Peyer's patch (tissue), 4 donors: ENCODE results near the gene UCP3.

ENCODE experiments used
- POLR2A ChIP-seq, 2 donors: fragments of 450-650 bp; IDR thresholded peaks; one replicate each; pipeline ENCODE4 v1.5.1; 2017; ENCODE audit warnings: antibody characterized with exemption in 2 of 2, mild to moderate bottlenecking in 2 of 2, moderate library complexity in 2 of 2
- TF ChIP-seq, protein P1 (sequence below), 6 experiments: fragments of 450-650 bp in 4 of 6; fragments of 200-600 bp in 2 of 6; sonication (generic) in 1 of 6; IDR thresholded peaks; one replicate each; pipeline ENCODE4 v1.5.1; 2017 to 2019; ENCODE audit warnings: antibody characterized with exemption in 6 of 6, mild to moderate bottlenecking in 3 of 6, moderate library complexity in 1 of 6

DNA sequence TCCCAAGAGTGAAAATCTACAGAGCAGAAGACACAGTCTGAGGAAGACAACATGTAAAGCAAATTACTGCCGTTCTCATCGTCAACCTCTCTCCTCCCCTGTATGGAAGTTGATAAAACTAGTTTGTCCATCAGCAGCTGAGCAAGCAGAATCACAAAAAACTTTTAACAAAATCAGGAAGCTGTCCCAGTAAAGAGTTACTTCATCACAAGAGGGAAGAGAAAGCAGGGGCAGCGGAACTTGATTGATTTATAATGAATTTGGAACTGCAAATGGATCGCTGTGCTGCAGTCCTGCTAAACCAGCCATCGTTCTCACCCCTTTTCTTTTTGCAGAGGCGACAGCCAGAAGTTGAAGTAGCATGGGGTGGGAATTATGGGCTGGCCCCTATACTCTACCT lies 13.7 kb upstream of the UCP3 start:
- TF ChIP-seq POLR2A (IDR thresholded peaks at IDR 0.05): no peak
- TF ChIP-seq, protein P1, sequence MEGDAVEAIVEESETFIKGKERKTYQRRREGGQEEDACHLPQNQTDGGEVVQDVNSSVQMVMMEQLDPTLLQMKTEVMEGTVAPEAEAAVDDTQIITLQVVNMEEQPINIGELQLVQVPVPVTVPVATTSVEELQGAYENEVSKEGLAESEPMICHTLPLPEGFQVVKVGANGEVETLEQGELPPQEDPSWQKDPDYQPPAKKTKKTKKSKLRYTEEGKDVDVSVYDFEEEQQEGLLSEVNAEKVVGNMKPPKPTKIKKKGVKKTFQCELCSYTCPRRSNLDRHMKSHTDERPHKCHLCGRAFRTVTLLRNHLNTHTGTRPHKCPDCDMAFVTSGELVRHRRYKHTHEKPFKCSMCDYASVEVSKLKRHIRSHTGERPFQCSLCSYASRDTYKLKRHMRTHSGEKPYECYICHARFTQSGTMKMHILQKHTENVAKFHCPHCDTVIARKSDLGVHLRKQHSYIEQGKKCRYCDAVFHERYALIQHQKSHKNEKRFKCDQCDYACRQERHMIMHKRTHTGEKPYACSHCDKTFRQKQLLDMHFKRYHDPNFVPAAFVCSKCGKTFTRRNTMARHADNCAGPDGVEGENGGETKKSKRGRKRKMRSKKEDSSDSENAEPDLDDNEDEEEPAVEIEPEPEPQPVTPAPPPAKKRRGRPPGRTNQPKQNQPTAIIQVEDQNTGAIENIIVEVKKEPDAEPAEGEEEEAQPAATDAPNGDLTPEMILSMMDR (IDR thresholded peaks at IDR 0.05): no peak
